ENCODE results near the gene TNNT2. TPM values are rescaled to one million over a fixed set of nuclear protein-coding genes. Genes with fewer than 3 reads are reported as not detected.

The TNNT2 gene
- total RNA-seq, 1 donor from 2014 or later = 89.2 TPM

- H3K4me3 ChIP-seq (ENCODE audit: low read length in 3 of 3) = no peak overlapping the region
- H3K4me1 ChIP-seq (ENCODE audit: control insufficient read depth in 3 of 3, insufficient read depth in 3 of 3, low read length in 3 of 3) = no peaks in the 10 kb centered on the region
- H3K9me3 ChIP-seq (ENCODE audit: control insufficient read depth in 3 of 3, low read length in 3 of 3) = no peaks in the 10 kb centered on the region
- peaks cover 0 to 3% (median 0%) of the 10 kb centered on the region in 3 donors for H3K27me3 ChIP-seq (ENCODE audit: control insufficient read depth in 3 of 3, insufficient read depth in 3 of 3, low read length in 3 of 3)
- H3K36me3 ChIP-seq (ENCODE audit: control insufficient read depth in 3 of 3, insufficient read depth in 3 of 3, low read length in 3 of 3) = no peaks in the 10 kb centered on the region
- no peak overlapping the region for H3K9ac ChIP-seq (ENCODE audit: low read depth in 1 of 3, low read length in 3 of 3)
- no peak overlapping the region for H3K27ac ChIP-seq (ENCODE audit: low read depth, low read length)
These were observed 22.6 kb downstream of the TNNT2 start for GRCh38 chr1:201354901-201355295.

GRCh38 chr1:201354151-201354900, 23.2 kb downstream of the TNNT2 start:
- H3K9me3 ChIP-seq (ENCODE audit: control insufficient read depth in 3 of 3, low read length in 3 of 3) = no peaks in the 10 kb centered on the region
- no peak overlapping the region for H3K27ac ChIP-seq (ENCODE audit: low read depth, low read length)
- H3K36me3 ChIP-seq (ENCODE audit: control insufficient read depth in 3 of 3, insufficient read depth in 3 of 3, low read length in 3 of 3) = no peaks in the 10 kb centered on the region
- H3K27me3 ChIP-seq (ENCODE audit: control insufficient read depth in 3 of 3, insufficient read depth in 3 of 3, low read length in 3 of 3) = peaks cover 0 to 3% (median 0%) of the 10 kb centered on the region in 3 donors
- no peaks in the 10 kb centered on the region for H3K4me1 ChIP-seq (ENCODE audit: control insufficient read depth in 3 of 3, insufficient read depth in 3 of 3, low read length in 3 of 3)
- no peak overlapping the region for H3K9ac ChIP-seq (ENCODE audit: low read depth in 1 of 3, low read length in 3 of 3)
- H3K4me3 ChIP-seq (ENCODE audit: low read length in 3 of 3) = no peak overlapping the region

DNA sequence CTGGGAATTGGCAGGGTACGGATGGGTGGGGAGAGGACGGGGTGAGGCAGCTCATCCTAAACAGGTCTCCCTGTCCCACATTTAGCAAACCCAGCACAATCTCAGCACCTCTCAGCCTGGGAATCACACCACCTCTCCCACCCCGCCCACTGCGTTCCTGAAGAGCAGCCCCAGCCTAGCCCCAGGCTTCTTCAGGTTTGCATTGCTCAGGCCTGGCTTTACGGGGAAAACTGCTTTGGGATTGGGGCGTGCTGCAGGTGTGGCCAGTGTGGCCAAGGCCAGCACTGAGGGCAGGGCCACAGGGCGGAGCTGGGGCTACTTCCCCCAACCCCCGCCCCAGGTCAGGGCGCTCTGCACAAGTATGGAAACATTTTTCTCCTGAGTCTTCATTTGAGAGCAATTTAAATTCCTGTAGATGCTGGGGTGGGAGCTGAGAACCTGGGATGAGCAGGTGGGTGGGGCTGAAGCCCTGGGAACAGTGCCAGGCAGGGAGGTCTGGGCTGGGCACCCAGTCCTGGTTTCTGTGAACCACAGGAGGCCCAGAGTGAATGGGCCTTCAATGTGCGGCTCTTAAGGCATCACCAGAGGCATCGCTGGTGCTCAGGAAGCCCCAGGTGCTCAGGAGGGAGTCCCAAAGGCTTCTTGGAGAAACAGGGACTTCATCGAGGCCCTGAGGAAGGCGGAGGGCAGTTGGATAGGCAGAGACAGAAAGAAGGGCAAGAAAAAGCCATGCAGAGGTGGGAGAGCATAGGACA, 24.1 kb downstream of the TNNT2 start:
- Histone ChIP-seq H3K4me3 (ENCODE audit: low read length in 3 of 3) (no peak overlapping the region), H3K36me3 (ENCODE audit: control insufficient read depth in 3 of 3, insufficient read depth in 3 of 3, low read length in 3 of 3) (no peaks in the 10 kb centered on the region), H3K27me3 (ENCODE audit: control insufficient read depth in 3 of 3, insufficient read depth in 3 of 3, low read length in 3 of 3) (peaks cover 0 to 3% (median 0%) of the 10 kb centered on the region in 3 donors), H3K9me3 (ENCODE audit: control insufficient read depth in 3 of 3, low read length in 3 of 3) (no peaks in the 10 kb centered on the region), H3K9ac (ENCODE audit: low read depth in 1 of 3, low read length in 3 of 3) (no peak overlapping the region), H3K4me1 (ENCODE audit: control insufficient read depth in 3 of 3, insufficient read depth in 3 of 3, low read length in 3 of 3) (no peaks in the 10 kb centered on the region), H3K27ac (ENCODE audit: low read depth, low read length) (no peak overlapping the region)

- Histone ChIP-seq H3K27ac (ENCODE audit: low read depth, low read length) (no peak overlapping the region), H3K9ac (ENCODE audit: low read depth in 1 of 3, low read length in 3 of 3) (no peak overlapping the region), H3K9me3 (ENCODE audit: control insufficient read depth in 3 of 3, low read length in 3 of 3) (no peaks in the 10 kb centered on the region), H3K4me1 (ENCODE audit: control insufficient read depth in 3 of 3, insufficient read depth in 3 of 3, low read length in 3 of 3) (no peaks in the 10 kb centered on the region), H3K27me3 (ENCODE audit: control insufficient read depth in 3 of 3, insufficient read depth in 3 of 3, low read length in 3 of 3) (peaks cover 0 to 7% (median 6%) of the 10 kb centered on the region in 3 donors), H3K36me3 (ENCODE audit: control insufficient read depth in 3 of 3, insufficient read depth in 3 of 3, low read length in 3 of 3) (no peaks in the 10 kb centered on the region), H3K4me3 (ENCODE audit: low read length in 3 of 3) (no peak overlapping the region)
These were observed 25.9 kb downstream of the TNNT2 start for GRCh38 chr1:201351617-201352016.

GRCh38 chr1:201350884-201351283, 26.6 kb downstream of the TNNT2 start:
- H3K9me3 ChIP-seq (ENCODE audit: control insufficient read depth in 3 of 3, low read length in 3 of 3) = no peaks in the 10 kb centered on the region
- H3K27ac ChIP-seq (ENCODE audit: low read depth, low read length) = no peak overlapping the region
- H3K36me3 ChIP-seq (ENCODE audit: control insufficient read depth in 3 of 3, insufficient read depth in 3 of 3, low read length in 3 of 3) = no peaks in the 10 kb centered on the region
- peaks cover 0 to 7% (median 6%) of the 10 kb centered on the region in 3 donors for H3K27me3 ChIP-seq (ENCODE audit: control insufficient read depth in 3 of 3, insufficient read depth in 3 of 3, low read length in 3 of 3)
- no peak overlapping the region for H3K4me3 ChIP-seq (ENCODE audit: low read length in 3 of 3)
- H3K4me1 ChIP-seq (ENCODE audit: control insufficient read depth in 3 of 3, insufficient read depth in 3 of 3, low read length in 3 of 3) = no peaks in the 10 kb centered on the region
- no peak overlapping the region for H3K9ac ChIP-seq (ENCODE audit: low read depth in 1 of 3, low read length in 3 of 3)

DNA sequence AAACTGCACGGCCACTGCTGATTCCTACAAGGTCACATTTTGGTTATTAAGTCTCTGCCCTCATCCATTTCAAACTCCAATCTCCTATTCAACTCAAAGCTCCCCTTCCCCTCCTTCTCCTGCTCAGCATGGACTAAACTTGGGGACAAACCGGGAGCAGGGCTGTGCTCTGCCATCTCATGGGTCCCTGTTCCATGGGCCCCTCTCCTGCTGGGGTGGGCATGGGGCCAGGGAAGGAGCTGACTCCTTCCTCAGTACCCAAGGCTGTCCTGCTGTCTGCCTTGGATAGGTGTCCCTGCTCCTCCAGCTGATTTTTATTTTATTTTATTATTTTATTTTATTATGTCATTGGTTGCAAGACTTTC, 27.1 kb downstream of the TNNT2 start:
- H3K9ac ChIP-seq (ENCODE audit: low read depth in 1 of 3, low read length in 3 of 3) = no peak overlapping the region
- no peak overlapping the region for H3K4me3 ChIP-seq (ENCODE audit: low read length in 3 of 3)
- no peak overlapping the region for H3K27ac ChIP-seq (ENCODE audit: low read depth, low read length)
- peaks cover 0 to 7% (median 6%) of the 10 kb centered on the region in 3 donors for H3K27me3 ChIP-seq (ENCODE audit: control insufficient read depth in 3 of 3, insufficient read depth in 3 of 3, low read length in 3 of 3)
- no peaks in the 10 kb centered on the region for H3K4me1 ChIP-seq (ENCODE audit: control insufficient read depth in 3 of 3, insufficient read depth in 3 of 3, low read length in 3 of 3)
- no peaks in the 10 kb centered on the region for H3K36me3 ChIP-seq (ENCODE audit: control insufficient read depth in 3 of 3, insufficient read depth in 3 of 3, low read length in 3 of 3)
- H3K9me3 ChIP-seq (ENCODE audit: control insufficient read depth in 3 of 3, low read length in 3 of 3) = no peaks in the 10 kb centered on the region

GRCh38 chr1:201349092-201349491, 28.4 kb downstream of the TNNT2 start:
- Histone ChIP-seq H3K4me3 (ENCODE audit: low read length in 3 of 3) (no peak overlapping the region), H3K27ac (ENCODE audit: low read depth, low read length) (no peak overlapping the region)

GRCh38 chr1:201348211-201348566, 29.3 kb downstream of the TNNT2 start:
- no peak overlapping the region for H3K9ac ChIP-seq (ENCODE audit: low read depth in 1 of 3, low read length in 3 of 3)
- no peaks in the 10 kb centered on the region for H3K36me3 ChIP-seq (ENCODE audit: control insufficient read depth in 3 of 3, insufficient read depth in 3 of 3, low read length in 3 of 3)
- H3K9me3 ChIP-seq (ENCODE audit: control insufficient read depth in 3 of 3, low read length in 3 of 3) = no peaks in the 10 kb centered on the region
- H3K27ac ChIP-seq (ENCODE audit: low read depth, low read length) = no peak overlapping the region
- peaks cover 0 to 9% (median 6%) of the 10 kb centered on the region in 3 donors for H3K27me3 ChIP-seq (ENCODE audit: control insufficient read depth in 3 of 3, insufficient read depth in 3 of 3, low read length in 3 of 3)
- no peaks in the 10 kb centered on the region for H3K4me1 ChIP-seq (ENCODE audit: control insufficient read depth in 3 of 3, insufficient read depth in 3 of 3, low read length in 3 of 3)
- no peak overlapping the region for H3K4me3 ChIP-seq (ENCODE audit: low read length in 3 of 3)

More at GRCh38 chr1:201349092-201349491, 28.4 kb downstream of the TNNT2 start:
- Histone ChIP-seq H3K9me3 (ENCODE audit: control insufficient read depth in 3 of 3, low read length in 3 of 3) (no peaks in the 10 kb centered on the region), H3K9ac (ENCODE audit: low read depth in 1 of 3, low read length in 3 of 3) (no peak overlapping the region), H3K4me1 (ENCODE audit: control insufficient read depth in 3 of 3, insufficient read depth in 3 of 3, low read length in 3 of 3) (no peaks in the 10 kb centered on the region), H3K27me3 (ENCODE audit: control insufficient read depth in 3 of 3, insufficient read depth in 3 of 3, low read length in 3 of 3) (peaks cover 0 to 7% (median 6%) of the 10 kb centered on the region in 3 donors), H3K36me3 (ENCODE audit: control insufficient read depth in 3 of 3, insufficient read depth in 3 of 3, low read length in 3 of 3) (no peaks in the 10 kb centered on the region)

- Histone ChIP-seq H3K4me1 (ENCODE audit: control insufficient read depth in 3 of 3, insufficient read depth in 3 of 3, low read length in 3 of 3) (no peaks in the 10 kb centered on the region), H3K27me3 (ENCODE audit: control insufficient read depth in 3 of 3, insufficient read depth in 3 of 3, low read length in 3 of 3) (peaks cover 0 to 9% (median 6%) of the 10 kb centered on the region in 3 donors), H3K36me3 (ENCODE audit: control insufficient read depth in 3 of 3, insufficient read depth in 3 of 3, low read length in 3 of 3) (no peaks in the 10 kb centered on the region), H3K4me3 (ENCODE audit: low read length in 3 of 3) (no peak overlapping the region), H3K9ac (ENCODE audit: low read depth in 1 of 3, low read length in 3 of 3) (no peak overlapping the region), H3K27ac (ENCODE audit: low read depth, low read length) (no peak overlapping the region), H3K9me3 (ENCODE audit: control insufficient read depth in 3 of 3, low read length in 3 of 3) (no peaks in the 10 kb centered on the region)
These were observed 29.8 kb downstream of the TNNT2 start for GRCh38 chr1:201347498-201348210.

DNA sequence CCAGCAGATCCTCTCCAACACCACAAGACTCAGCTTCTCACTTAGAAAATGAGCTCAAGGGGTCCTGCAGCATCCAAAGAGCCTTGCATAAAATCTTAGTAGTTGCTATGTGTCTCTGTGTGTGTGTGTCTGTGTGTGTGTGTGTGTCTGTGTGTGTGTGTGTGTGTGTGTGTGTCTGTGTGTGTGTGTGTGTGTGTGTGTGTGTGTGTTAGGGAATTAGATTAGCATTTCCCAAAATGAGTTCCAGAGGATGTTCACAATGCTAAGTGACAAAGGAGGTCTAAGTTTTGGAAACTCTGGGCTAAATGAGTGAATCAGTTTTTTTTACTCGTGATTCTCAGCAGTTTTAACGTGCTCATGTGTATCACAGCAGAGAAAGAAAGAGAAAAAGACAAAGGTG, 30.5 kb downstream of the TNNT2 start:
- Histone ChIP-seq H3K4me1 (ENCODE audit: control insufficient read depth in 3 of 3, insufficient read depth in 3 of 3, low read length in 3 of 3) (no peaks in the 10 kb centered on the region), H3K27me3 (ENCODE audit: control insufficient read depth in 3 of 3, insufficient read depth in 3 of 3, low read length in 3 of 3) (peaks cover 0 to 9% (median 6%) of the 10 kb centered on the region in 3 donors), H3K4me3 (ENCODE audit: low read length in 3 of 3) (no peak overlapping the region), H3K9ac (ENCODE audit: low read depth in 1 of 3, low read length in 3 of 3) (no peak overlapping the region), H3K27ac (ENCODE audit: low read depth, low read length) (no peak overlapping the region), H3K36me3 (ENCODE audit: control insufficient read depth in 3 of 3, insufficient read depth in 3 of 3, low read length in 3 of 3) (no peaks in the 10 kb centered on the region), H3K9me3 (ENCODE audit: control insufficient read depth in 3 of 3, low read length in 3 of 3) (no peaks in the 10 kb centered on the region)
